ENCODE data around the gene CELSR2. TPM values are rescaled to one million over a fixed set of nuclear protein-coding genes. Genes with fewer than 3 reads are reported as not detected.

The CELSR2 gene
- total RNA-seq, 1 donor, result 0.36 TPM

GRCh38 chr1:109264379-109264755 is 15.0 kb downstream of the CELSR2 start:
- no peak for DNase-seq (ENCODE audit: low read depth)
- no peak overlapping the region for H3K4me3 ChIP-seq (ENCODE audit: low read depth, low read length)
- TF ChIP-seq, protein P1, sequence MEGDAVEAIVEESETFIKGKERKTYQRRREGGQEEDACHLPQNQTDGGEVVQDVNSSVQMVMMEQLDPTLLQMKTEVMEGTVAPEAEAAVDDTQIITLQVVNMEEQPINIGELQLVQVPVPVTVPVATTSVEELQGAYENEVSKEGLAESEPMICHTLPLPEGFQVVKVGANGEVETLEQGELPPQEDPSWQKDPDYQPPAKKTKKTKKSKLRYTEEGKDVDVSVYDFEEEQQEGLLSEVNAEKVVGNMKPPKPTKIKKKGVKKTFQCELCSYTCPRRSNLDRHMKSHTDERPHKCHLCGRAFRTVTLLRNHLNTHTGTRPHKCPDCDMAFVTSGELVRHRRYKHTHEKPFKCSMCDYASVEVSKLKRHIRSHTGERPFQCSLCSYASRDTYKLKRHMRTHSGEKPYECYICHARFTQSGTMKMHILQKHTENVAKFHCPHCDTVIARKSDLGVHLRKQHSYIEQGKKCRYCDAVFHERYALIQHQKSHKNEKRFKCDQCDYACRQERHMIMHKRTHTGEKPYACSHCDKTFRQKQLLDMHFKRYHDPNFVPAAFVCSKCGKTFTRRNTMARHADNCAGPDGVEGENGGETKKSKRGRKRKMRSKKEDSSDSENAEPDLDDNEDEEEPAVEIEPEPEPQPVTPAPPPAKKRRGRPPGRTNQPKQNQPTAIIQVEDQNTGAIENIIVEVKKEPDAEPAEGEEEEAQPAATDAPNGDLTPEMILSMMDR (IDR thresholded peaks at IDR 0.05; ENCODE audit: insufficient read depth, low read length), result no peak

GRCh38 chr1:109265016-109265415 is 15.7 kb downstream of the CELSR2 start:
- DNase-seq (ENCODE audit: low read depth), result no peak
- TF ChIP-seq, protein P1 (IDR thresholded peaks at IDR 0.05; ENCODE audit: insufficient read depth, low read length), result no peak
- H3K4me3 ChIP-seq (ENCODE audit: low read depth, low read length), result no peak overlapping the region

GRCh38 chr1:109265741-109266330 is 16.5 kb downstream of the CELSR2 start:
- TF ChIP-seq, protein P1 (IDR thresholded peaks at IDR 0.05; ENCODE audit: insufficient read depth, low read length), result no peak
- no peak for DNase-seq (ENCODE audit: low read depth)
- no peak overlapping the region for H3K4me3 ChIP-seq (ENCODE audit: low read depth, low read length)

DNA sequence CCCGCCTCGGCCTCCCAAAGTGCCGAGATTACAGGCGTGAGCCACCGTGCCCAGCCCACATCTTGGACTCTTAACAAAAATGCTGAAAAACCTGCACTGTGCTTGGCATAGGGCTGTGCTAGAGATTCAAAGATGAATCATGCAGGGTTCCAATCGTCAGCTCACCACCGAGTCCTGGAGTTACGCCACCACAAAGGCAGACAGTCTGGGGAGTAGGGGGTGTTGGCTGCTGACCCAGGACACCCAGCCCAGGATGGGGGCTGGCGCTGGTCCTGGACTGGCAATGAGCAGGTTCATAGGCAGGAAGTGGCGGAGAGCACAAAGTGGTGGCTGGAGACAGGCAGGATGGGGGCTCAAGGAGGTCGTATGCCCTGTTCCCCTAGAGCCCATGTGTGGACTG is 17.6 kb downstream of the CELSR2 start:
- peak; percentile 33 for DNase-seq (ENCODE audit: low read depth)
- TF ChIP-seq, protein P1 (IDR thresholded peaks at IDR 0.05; ENCODE audit: insufficient read depth, low read length), result no peak
- H3K4me3 ChIP-seq (ENCODE audit: low read depth, low read length), result no peak overlapping the region

- TF ChIP-seq, protein P1 (IDR thresholded peaks at IDR 0.05; ENCODE audit: insufficient read depth, low read length), result no peak
- H3K4me3 ChIP-seq (ENCODE audit: low read depth, low read length), result no peak overlapping the region
- DNase-seq (ENCODE audit: low read depth), result no peak
These were observed 18.5 kb downstream of the CELSR2 start for GRCh38 chr1:109267743-109268300.

DNA sequence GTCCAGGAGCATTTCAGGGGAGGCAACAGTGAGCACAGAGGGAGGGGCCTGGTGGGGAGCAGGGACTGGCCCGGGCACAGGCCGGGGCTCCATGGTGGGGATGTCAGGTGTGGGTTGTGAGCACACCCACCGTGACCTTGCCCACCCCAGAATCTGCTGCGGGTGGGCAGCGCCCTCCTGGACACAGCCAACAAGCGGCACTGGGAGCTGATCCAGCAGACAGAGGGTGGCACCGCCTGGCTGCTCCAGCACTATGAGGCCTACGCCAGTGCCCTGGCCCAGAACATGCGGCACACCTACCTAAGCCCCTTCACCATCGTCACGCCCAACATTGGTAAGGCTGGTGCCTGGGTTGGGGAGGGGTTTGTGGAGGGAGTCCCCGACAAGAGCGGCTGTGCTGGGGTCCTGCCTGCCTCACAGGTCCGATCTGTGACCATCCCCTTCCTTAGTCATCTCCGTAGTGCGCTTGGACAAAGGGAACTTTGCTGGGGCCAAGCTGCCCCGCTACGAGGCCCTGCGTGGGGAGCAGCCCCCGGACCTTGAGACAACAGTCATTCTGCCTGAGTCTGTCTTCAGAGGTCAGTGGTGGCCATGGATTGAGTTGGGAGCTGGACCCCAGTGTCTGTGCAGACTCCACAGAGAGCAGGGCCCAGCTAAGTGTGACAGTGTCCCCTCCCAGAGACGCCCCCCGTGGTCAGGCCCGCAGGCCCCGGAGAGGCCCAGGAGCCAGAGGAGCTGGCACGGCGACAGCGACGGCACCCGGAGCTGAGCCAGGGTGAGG is 19.3 kb downstream of the CELSR2 start:
- H3K4me3 ChIP-seq (ENCODE audit: low read depth, low read length), result no peak overlapping the region
- DNase-seq (ENCODE audit: low read depth), result no peak
- TF ChIP-seq, protein P1 (IDR thresholded peaks at IDR 0.05; ENCODE audit: insufficient read depth, low read length), result no peak

Measured in fibroblast of the aortic adventitia (primary cell).